Activated naive CD4-positive, alpha-beta T cell treated with anti-CD3 and anti-CD28 coated beads, Interleukin-2, amount 50 U/mL, for 24 hours (primary cell): ENCODE results near the gene ABLIM1.
"Not testable (repeated sequence)": the region's sequence is repeated elsewhere in the genome, so short reads cannot be mapped to it uniquely, and the experiment has no call there.

Experiments
- H3K27ac Mint-ChIP-seq: one replicate; pipeline ENCODE4 v1.8.0; 2021; ENCODE audit warnings: mild to moderate bottlenecking, mixed read lengths
- H3K27me3 Mint-ChIP-seq: one replicate; pipeline ENCODE4 v1.8.0; 2021; ENCODE audit warnings: mixed read lengths
- H3K36me3 Mint-ChIP-seq: one replicate; pipeline ENCODE4 v1.8.0; 2021; ENCODE audit warnings: mixed read lengths
- H3K4me1 Mint-ChIP-seq: one replicate; pipeline ENCODE4 v1.8.0; 2021; ENCODE audit warnings: mixed read lengths
- H3K4me3 Mint-ChIP-seq: one replicate; pipeline ENCODE4 v1.8.0; 2021; ENCODE audit warnings: mild to moderate bottlenecking, mixed read lengths
- H3K9me3 Mint-ChIP-seq: one replicate; pipeline ENCODE4 v1.8.0; 2021; ENCODE audit warnings: mixed read lengths

The ABLIM1 gene

DNA sequence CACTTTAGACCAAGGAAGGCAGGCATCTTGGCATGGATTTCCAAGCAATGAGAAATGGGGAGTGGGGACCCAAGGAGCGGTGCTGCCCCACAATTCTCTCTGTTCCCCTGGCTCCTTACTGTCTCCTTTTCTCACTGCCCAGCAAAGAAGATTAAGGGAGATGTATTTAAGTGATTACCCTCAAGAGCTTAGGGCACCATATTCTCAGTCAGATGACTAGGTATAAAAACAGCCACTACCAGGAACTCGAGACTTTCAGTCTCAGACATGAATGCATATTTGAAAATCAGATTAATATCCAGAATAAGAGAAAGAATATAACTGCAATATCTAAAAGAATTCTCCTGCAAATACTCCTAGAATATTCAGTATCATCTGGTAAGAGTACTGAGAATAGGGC is at the start of gene ABLIM1:
Gene ABLIM1 (minus strand): TSS at position 101 of the 400 bp plus-strand sequence. CDS start 75 bp downstream, at position 26.
- H3K4me1 Mint-ChIP-seq = peaks cover 7% of the 10 kb centered on the region
- peaks cover 3% of the 10 kb centered on the region for H3K27me3 Mint-ChIP-seq
- no peaks in the 10 kb centered on the region for H3K9me3 Mint-ChIP-seq
- H3K27ac Mint-ChIP-seq = no peak within 1 kb of the TSS
- no peaks in the 10 kb centered on the region for H3K36me3 Mint-ChIP-seq
- H3K4me3 Mint-ChIP-seq = no peak within 1 kb of the TSS

DNA sequence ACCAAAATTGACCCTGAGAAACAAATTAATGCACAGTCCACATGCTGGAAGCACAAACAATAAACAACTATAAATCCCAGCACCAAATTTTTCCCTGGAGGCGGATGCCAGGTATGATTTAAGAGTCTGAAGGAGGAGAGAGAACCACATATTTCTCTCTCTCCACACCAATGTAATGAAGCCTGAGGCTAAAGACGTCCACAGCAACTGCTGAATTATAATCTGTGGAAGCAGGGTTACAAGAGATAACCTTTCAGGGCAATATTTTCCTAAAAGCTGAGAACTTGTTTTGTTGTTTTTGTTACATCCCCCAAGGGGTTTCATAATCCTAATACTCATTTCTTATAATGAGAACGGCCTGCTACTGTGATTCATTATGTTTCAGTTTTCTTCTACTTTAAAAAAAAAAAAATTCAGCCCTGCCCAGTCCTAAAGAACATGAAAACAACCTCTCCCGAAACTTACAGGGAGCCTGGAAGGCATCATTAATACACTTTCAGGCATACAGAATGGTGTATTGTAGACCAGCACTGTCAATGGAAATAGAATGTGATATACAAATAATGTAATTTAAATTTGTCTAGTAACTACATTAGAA is 48.5 kb upstream of the ABLIM1 start:
- Mint-ChIP-seq H3K27ac (no peak overlapping the region), H3K27me3 (peaks cover 7% of the 10 kb centered on the region), H3K9me3 (no peaks in the 10 kb centered on the region), H3K36me3 (no peaks in the 10 kb centered on the region), H3K4me1 (no peaks in the 10 kb centered on the region), H3K4me3 (no peak overlapping the region)

DNA sequence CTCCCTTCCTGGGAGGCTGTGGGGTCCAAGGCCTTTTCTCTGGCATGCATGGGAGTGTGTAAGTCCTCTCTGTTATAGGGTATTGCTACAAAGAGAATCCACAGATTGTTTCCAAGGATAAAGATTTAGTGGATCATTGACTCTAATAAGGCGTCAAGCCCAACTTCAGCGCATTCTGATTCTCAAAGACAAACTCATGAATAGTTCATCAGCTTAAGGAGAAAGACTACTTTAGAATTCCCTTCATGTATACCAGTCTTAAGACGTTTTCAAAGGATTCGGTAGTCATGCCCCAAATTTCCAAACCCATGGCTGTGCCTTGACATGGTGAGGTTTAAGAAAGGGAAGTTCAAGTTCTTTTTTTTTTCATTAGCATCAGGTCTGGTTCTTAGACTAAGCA is 46.6 kb upstream of the ABLIM1 start:
- peaks cover 9% of the 10 kb centered on the region for H3K27me3 Mint-ChIP-seq
- H3K9me3 Mint-ChIP-seq = no peaks in the 10 kb centered on the region
- H3K36me3 Mint-ChIP-seq = no peaks in the 10 kb centered on the region
- no peaks in the 10 kb centered on the region for H3K4me1 Mint-ChIP-seq
- H3K27ac Mint-ChIP-seq = no peak overlapping the region
- no peak overlapping the region for H3K4me3 Mint-ChIP-seq

DNA sequence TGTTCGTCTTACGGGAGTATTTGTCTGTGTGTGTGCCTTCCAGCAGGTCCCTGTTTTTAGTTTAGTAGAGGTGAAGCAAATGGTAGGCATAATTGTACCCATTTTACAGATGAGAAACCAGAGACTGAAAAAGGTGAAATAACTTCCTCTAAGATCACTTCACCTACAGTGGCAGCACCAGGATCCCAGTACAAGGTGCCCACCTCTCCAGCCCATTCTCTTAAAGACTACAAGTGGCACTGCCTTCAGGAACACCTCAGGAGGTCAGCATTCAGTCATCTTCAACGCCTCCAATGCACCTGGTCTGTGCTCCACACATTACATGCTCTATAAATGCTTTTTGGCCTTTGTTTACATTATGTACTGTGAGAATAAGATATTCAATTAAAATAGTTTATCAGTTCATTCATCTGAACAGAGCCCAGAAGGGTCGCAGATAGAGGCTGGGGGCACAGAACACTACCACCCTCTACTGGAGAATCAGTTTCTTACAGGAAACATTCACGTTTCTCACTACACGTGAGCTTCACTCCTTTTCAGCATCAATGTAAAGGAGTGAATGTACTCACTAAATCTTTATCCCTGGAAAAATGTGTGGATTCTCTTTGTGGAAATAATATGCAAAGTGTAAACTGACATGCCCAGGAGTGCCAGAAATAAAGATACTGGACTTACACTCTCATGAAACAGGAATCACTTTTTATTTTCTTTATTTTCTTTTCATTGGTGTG is 45.5 kb upstream of the ABLIM1 start:
- peaks cover 9% of the 10 kb centered on the region for H3K27me3 Mint-ChIP-seq
- no peak overlapping the region for H3K4me3 Mint-ChIP-seq
- H3K36me3 Mint-ChIP-seq = no peaks in the 10 kb centered on the region
- H3K4me1 Mint-ChIP-seq = no peaks in the 10 kb centered on the region
- H3K27ac Mint-ChIP-seq = no peak overlapping the region
- no peaks in the 10 kb centered on the region for H3K9me3 Mint-ChIP-seq

DNA sequence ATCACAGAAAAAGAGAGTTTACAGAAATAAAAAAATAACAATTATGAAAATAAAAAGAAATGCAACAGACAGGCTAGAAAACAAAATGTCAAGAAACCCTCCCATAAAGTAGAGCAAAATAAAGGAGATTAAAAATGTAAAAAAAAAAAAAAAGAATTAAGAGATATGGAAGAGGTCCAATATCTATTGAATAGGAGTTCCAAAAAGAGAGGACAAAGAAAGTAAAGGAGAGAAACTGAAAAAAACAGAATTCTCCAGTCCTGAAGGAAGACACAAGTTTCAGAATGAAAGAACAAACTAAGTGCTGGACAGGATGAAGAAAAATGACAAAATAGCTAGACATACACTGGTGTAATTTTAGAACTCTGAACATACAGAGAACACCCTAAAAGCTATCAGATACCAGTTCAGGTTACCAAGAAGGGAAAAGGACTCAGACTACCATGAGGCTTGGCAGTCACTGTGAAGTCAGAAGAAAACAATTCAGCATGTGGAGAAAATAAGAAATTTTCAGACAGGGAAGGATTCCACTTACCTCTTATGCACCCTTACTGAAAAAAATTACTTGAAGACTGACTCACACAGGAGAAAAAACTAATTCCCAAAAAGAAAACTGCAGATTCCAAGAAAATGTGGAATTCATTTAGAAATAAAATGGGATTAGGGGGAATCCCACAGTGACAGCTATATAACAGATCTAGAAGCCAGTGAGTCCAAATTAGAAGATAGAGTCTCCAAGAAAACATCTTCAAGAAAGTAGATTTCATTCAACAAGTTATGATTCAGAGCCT is 40.4 kb upstream of the ABLIM1 start:
- H3K9me3 Mint-ChIP-seq = no peaks in the 10 kb centered on the region
- H3K4me3 Mint-ChIP-seq = no peak overlapping the region
- peaks cover 10% of the 10 kb centered on the region for H3K4me1 Mint-ChIP-seq
- peaks cover 11% of the 10 kb centered on the region for H3K27me3 Mint-ChIP-seq
- no peaks in the 10 kb centered on the region for H3K36me3 Mint-ChIP-seq
- no peak overlapping the region for H3K27ac Mint-ChIP-seq

DNA sequence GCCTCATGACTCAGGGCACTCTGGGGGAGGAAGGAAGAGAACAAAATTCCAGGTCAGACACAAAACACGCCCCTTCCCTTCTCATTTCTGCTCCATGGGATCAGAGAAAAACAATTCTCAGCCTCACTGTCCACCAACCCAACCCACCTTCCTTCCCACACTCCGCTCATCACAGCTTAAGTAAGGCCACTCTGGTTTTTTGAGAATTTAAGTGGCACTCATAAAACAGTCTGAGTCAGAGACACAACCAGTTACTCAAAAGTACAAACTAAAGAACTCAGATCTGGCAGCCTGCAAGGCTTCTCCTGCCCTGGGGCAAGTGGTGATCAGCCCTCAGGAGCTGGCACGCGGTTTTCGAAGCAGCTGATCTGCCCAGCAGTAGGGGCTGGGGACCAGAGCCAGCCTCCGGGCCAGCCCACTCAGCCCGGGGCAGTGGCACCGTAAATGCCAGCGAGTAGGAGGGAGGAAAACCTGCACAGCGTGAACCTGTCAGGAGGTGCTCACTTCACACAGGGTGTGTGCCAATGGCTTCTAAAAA is 39.1 kb upstream of the ABLIM1 start:
- Mint-ChIP-seq H3K4me3 (no peak overlapping the region), H3K27me3 (peaks cover 9% of the 10 kb centered on the region), H3K27ac (no peak overlapping the region), H3K36me3 (no peaks in the 10 kb centered on the region), H3K9me3 (no peaks in the 10 kb centered on the region), H3K4me1 (peaks cover 10% of the 10 kb centered on the region)

DNA sequence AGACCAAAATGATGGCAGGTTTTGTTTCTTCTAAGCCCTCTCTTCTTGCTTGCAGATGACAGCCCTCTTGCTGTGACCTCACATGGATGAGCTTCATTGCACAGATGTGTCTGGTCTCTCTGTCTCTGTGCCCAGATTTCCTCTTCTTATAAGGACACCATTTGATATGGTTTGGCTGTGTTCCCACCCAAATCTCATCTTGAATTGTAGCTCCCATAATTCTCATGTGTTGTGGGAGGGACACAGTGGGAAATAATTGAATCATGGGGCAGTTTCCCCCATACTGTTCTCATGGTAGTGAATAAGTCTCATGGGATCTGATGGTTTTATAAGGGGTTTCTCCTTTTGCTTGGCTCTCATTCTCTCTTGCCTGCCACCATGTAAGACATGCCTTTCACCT is 38.2 kb upstream of the ABLIM1 start:
- H3K9me3 Mint-ChIP-seq, H3K4me1 Mint-ChIP-seq, H3K27me3 Mint-ChIP-seq, H3K36me3 Mint-ChIP-seq, H3K4me3 Mint-ChIP-seq, H3K27ac Mint-ChIP-seq: not testable (repeated sequence)

DNA sequence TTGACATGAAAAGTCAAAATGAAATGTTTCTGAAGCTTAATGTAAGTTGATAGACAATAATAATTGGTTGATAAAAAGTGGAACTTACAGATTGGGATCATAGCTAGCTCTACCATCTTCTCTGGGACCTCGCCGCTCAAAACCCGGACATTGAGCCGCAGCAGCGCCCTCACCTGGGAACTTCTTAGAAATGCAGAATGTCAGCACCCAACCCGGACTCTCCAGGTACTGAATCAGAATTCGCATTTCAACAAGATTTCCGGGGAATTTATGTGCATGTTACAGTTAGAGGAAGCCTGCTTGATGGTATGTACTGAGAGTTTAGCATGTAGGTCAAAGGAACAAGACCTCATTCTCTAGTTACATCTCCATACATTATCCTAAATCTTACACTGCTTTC is 36.7 kb upstream of the ABLIM1 start:
- H3K4me3 Mint-ChIP-seq = no peak overlapping the region
- H3K36me3 Mint-ChIP-seq = no peaks in the 10 kb centered on the region
- H3K4me1 Mint-ChIP-seq = peaks cover 10% of the 10 kb centered on the region
- no peak overlapping the region for H3K27ac Mint-ChIP-seq
- H3K9me3 Mint-ChIP-seq = no peaks in the 10 kb centered on the region
- peaks cover 7% of the 10 kb centered on the region for H3K27me3 Mint-ChIP-seq

DNA sequence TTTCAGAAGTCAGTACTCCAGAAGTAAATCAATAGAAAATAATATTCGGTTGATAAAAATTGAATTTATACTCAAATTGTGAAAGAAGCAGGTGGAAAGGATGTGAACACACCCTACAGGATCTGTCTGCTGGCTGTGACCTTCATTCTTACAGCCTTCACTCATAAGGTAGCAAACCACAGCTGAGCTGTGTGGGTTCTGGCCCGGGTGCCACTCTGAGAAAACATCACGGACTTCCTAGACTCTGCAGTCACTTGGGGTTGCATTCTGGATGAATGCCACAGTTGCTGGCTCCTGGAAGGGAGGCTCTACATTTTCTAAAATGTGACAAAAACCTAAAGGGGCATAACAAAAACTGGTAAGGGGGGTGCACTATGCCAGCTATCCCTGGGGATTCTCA is 36.0 kb upstream of the ABLIM1 start:
- H3K27ac Mint-ChIP-seq = no peak overlapping the region
- H3K4me3 Mint-ChIP-seq = no peak overlapping the region
- H3K27me3 Mint-ChIP-seq = peaks cover 7% of the 10 kb centered on the region
- H3K36me3 Mint-ChIP-seq = no peaks in the 10 kb centered on the region
- H3K9me3 Mint-ChIP-seq = no peaks in the 10 kb centered on the region
- peaks cover 10% of the 10 kb centered on the region for H3K4me1 Mint-ChIP-seq

DNA sequence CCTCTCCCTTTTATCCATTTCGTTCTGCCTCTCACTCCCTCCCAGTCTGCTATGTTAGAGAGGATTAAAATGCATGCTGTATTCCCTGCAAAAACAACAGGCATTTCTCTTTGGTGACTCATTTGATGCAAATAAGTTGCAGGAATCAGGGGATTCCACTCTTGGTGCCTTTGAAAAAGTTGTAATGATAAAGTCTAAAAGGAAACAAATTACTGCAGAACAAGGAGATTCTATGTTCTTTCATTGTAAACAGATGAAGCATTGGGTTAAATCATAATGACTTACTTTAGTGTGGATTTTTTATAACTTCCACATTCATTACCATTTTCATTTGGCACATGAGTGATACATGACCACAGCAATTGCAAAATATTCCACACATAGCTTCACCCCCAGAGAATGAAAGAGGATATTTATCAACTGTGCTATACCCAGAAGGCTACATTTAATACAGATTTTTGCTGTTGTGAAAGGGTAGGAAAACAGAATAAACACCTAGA is 33.4 kb upstream of the ABLIM1 start:
- Mint-ChIP-seq H3K27ac (no peak overlapping the region), H3K36me3 (no peaks in the 10 kb centered on the region), H3K27me3 (peaks cover 2% of the 10 kb centered on the region), H3K4me1 (peaks cover 10% of the 10 kb centered on the region), H3K9me3 (no peaks in the 10 kb centered on the region), H3K4me3 (no peak overlapping the region)

DNA sequence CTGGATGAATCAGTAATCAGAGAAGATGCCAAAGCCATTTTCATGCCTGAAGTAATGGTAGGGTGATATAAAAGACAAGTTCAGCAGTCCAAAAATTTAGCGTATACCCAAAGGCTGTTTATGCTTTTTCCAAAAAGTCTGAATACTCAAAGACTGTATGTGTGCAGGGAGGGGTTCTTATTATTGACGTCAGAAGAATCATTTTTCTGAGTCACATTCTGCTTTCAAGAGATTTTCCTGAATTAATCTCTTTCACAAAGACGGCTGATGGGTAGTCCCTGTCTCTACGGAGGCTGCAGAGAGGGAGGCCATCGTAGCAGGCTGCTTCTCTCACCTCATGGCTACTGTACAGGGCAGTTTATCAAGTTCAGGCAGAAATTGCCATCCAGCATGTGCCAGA is 30.7 kb upstream of the ABLIM1 start:
- Mint-ChIP-seq H3K36me3 (no peaks in the 10 kb centered on the region), H3K27ac (no peak overlapping the region), H3K4me3 (no peak overlapping the region), H3K4me1 (no peaks in the 10 kb centered on the region), H3K27me3 (no peaks in the 10 kb centered on the region), H3K9me3 (no peaks in the 10 kb centered on the region)

DNA sequence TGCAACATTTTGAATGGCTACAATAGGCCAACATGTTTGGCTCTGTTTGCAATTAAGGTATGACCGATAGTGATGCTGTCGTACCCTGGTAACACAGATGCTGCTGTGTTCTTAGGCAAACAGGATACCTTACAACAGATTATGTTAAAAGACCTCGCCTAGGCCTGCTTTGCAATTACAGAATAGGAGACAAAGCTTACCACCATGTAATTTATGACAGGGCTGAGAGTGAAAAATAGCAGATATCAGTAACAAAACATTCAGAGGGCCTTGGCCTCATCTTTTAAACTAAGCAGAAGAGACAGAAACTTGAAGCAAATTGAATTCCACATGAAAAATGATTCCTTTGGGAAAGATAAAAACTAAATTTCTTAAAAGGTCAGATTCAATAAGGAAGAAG is 29.4 kb upstream of the ABLIM1 start:
- no peaks in the 10 kb centered on the region for H3K36me3 Mint-ChIP-seq
- no peak overlapping the region for H3K27ac Mint-ChIP-seq
- H3K9me3 Mint-ChIP-seq = no peaks in the 10 kb centered on the region
- H3K4me3 Mint-ChIP-seq = no peak overlapping the region
- H3K27me3 Mint-ChIP-seq = peaks cover 1% of the 10 kb centered on the region
- H3K4me1 Mint-ChIP-seq = no peaks in the 10 kb centered on the region

DNA sequence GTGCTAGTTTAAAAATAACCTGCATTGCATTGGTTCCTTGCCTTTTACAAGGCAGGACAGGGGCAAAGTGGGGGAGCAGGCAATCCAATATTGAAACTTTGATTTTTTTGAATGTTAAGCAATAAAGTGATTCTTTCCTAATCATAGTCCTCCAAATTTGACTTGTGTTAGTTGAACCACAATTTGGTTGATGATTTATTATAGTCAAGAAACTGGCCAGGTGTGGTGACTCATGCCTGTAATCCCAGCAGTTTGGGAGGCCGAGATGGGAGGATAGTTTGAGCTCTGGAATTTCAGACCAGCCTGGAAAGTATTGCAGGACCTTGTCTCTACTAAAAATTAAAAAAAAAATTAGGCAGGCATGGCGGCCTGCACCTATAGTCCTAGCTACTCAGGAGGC is 27.9 kb upstream of the ABLIM1 start:
- Mint-ChIP-seq H3K27ac (no peak overlapping the region), H3K9me3 (no peaks in the 10 kb centered on the region), H3K4me3 (no peak overlapping the region), H3K27me3 (peaks cover 2% of the 10 kb centered on the region), H3K36me3 (no peaks in the 10 kb centered on the region), H3K4me1 (no peaks in the 10 kb centered on the region)

DNA sequence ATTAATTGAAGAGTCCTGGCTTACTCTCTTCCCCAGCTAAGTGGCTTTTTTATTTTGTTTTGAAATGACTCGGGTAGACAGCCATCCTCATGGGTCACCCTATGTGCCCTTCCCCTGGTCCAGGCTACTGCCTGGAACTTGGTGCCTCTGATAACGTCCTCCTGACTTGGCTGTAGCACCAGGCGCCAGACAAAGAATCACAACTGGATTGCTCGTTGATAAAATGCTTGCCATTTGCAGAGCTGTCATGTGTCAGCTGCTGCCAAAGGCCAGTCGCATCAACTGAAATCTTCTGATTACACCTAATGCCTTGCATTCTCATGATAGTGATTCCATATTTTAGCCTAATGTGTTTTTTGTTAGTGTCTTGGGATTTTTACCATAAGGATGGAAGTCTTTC is 27.4 kb upstream of the ABLIM1 start:
- Mint-ChIP-seq H3K27ac (no peak overlapping the region), H3K36me3 (no peaks in the 10 kb centered on the region), H3K9me3 (no peaks in the 10 kb centered on the region), H3K27me3 (peaks cover 2% of the 10 kb centered on the region), H3K4me3 (no peak overlapping the region), H3K4me1 (no peaks in the 10 kb centered on the region)

DNA sequence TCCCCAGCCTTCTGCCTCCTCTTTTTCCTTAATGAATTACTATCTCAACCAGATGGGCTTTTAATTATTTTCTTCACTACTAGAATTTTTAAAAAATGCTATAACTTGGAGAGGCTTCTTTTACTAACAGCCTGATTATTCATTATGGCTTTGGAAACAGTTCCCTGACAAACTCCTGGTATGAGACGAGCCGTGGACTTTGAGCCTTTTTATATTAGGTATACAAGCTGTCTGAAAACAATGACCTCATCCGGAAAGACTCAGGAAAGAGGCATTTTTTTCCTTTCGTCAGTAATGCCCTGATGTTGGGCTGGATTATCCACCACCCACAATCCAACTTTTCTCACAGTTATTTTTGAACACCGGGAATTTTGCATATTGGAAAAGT is 26.7 kb upstream of the ABLIM1 start:
- Mint-ChIP-seq H3K4me3 (no peak overlapping the region), H3K27me3 (peaks cover 2% of the 10 kb centered on the region), H3K9me3 (no peaks in the 10 kb centered on the region), H3K4me1 (no peaks in the 10 kb centered on the region), H3K36me3 (no peaks in the 10 kb centered on the region), H3K27ac (no peak overlapping the region)
